Erythroblast (primary cell): Measurements from ENCODE around the gene MXRA7.

ENCODE experiments used
- GATA1 ChIP-seq: IDR thresholded peaks from 2 replicates; pipeline ENCODE4 v1.6.1; 2011; ENCODE audit warnings: low read depth, mild to moderate bottlenecking, control low read depth, low read length, moderate library complexity
- POLR2A ChIP-seq: IDR thresholded peaks from 2 replicates; pipeline ENCODE4 v1.6.1; 2011; ENCODE audit warnings: mild to moderate bottlenecking, low read length

DNA sequence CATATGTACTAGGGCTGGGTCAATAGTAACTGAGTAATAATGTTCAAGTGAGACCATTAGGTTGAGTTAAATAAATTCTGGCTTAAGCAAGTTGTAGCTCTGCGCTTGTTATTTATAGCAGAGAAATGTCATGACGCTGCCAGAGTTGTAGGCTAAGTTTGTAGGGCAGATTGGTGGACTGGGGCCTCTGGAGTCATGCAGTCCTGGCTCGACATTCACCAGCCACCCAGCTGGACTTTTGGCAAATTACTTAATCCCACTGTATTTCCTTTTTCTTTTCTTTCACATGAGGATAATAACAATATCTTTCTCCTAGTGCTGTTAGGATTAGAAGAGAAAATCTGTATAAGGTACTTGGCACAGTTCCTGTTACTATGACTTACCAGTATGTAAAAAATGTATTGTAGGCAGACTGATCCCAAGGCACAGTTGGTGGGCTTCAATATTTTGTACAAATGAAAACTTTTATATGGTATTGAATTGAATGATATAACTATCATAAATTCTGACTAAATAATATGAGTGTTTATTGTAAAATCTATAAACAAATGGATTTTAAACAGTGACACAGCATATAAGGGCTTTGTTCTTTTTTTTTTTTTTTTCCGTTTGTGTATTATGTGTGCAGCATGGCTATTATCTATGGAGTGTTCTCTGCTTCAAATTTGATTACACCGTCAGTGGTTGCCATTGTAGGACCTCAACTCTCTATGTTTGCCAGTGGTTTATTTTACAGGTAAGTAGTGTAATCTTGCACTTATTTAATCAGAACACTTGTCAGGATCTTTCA, 29.8 kb upstream of the MXRA7 start:
- TF ChIP-seq POLR2A (no peak), GATA1 (no peak)
